ENCODE results near the gene EFEMP2. TPM values are rescaled to one million over a fixed set of nuclear protein-coding genes. Genes with fewer than 3 reads are reported as not detected.

EFEMP2 gene
- total RNA-seq, 1 experiment from 2014 or later = 4.5 TPM

GRCh38 chr11:65917077-65917433 lies 44.5 kb upstream of the EFEMP2 start:
- no peak overlapping the region for H2AFZ ChIP-seq (ENCODE audit: low read length)
- peaks cover 84% of the 10 kb centered on the region for H3K79me2 ChIP-seq (ENCODE audit: low read length)
- H3K4me2 ChIP-seq (ENCODE audit: low read length) = peak overlapping the region; percentile 86
- H3K4me3 ChIP-seq (ENCODE audit: low read length) = peak overlapping the region; percentile 76
- H3K27me3 ChIP-seq (ENCODE audit: low read length) = no peaks in the 10 kb centered on the region
- H3K36me3 ChIP-seq (ENCODE audit: low read depth, low read length) = peaks cover 3% of the 10 kb centered on the region; the same call in 1 of the 2 replicates
- no TSS peak for BruUV-seq (replicated peaks)
- no peaks in the 10 kb centered on the region for H3K9me2 ChIP-seq (replicated peaks; ENCODE audit: low read length)
- intact Hi-C loops (cut with micrococcal nuclease) = no loop called here
- peaks cover 5% of the 10 kb centered on the region for H3F3A ChIP-seq (ENCODE audit: low read length, unreplicated experiment)
- H3K27ac ChIP-seq (ENCODE audit: low read length) = peak overlapping the region; percentile 93
- H3K4me1 ChIP-seq (ENCODE audit: insufficient read depth, low read length) = peaks cover 66% of the 10 kb centered on the region
- DNase-seq = peak; percentile 31
- TF ChIP-seq EZH2phosphoT487 (IDR thresholded peaks at IDR 0.05; ENCODE audit: borderline replicate concordance, low read length) = no peak
- no peak for TF ChIP-seq EZH2 (IDR thresholded peaks at IDR 0.05; ENCODE audit: low read length, unreplicated experiment)
- no peak for TF ChIP-seq CTCF (conservative IDR thresholded peaks at IDR 0.05; ENCODE audit: low read depth, low read length)
- CTCF ChIA-PET = no interaction called here
- H3K9me3 ChIP-seq (ENCODE audit: low read length) = no peaks in the 10 kb centered on the region
- peak overlapping the region; percentile 92 for H3K9ac ChIP-seq (ENCODE audit: low read length)
- POLR2A ChIA-PET (ENCODE audit: unreplicated experiment) = no interaction called here
- H4K20me1 ChIP-seq (ENCODE audit: low read length) = 0 out of 2 replicates have a peak, but pooled peaks cover 6% of the 10 kb centered on the region
- ATAC-seq = no peak

- Histone ChIP-seq H3K9me3 (ENCODE audit: low read length) (no peaks in the 10 kb centered on the region), H3K9me2 (replicated peaks; ENCODE audit: low read length) (no peaks in the 10 kb centered on the region), H3K27ac (ENCODE audit: low read length) (peak overlapping the region; percentile 93), H3F3A (ENCODE audit: low read length, unreplicated experiment) (peaks cover 5% of the 10 kb centered on the region), H3K4me1 (ENCODE audit: insufficient read depth, low read length) (peaks cover 72% of the 10 kb centered on the region), H3K4me3 (ENCODE audit: low read length) (peak overlapping the region; percentile 76), H3K79me2 (ENCODE audit: low read length) (peaks cover 79% of the 10 kb centered on the region), H3K9ac (ENCODE audit: low read length) (peak overlapping the region; percentile 92), H3K4me2 (ENCODE audit: low read length) (peak overlapping the region; percentile 86), H2AFZ (ENCODE audit: low read length) (no peak overlapping the region), H4K20me1 (ENCODE audit: low read length) (0 out of 2 replicates have a peak, but pooled peaks cover 6% of the 10 kb centered on the region), H3K27me3 (ENCODE audit: low read length) (no peaks in the 10 kb centered on the region), H3K36me3 (ENCODE audit: low read depth, low read length) (no peaks in the 10 kb centered on the region)
- intact Hi-C loops (cut with micrococcal nuclease) = no loop called here
- DNase-seq = no peak
- no TSS peak for BruUV-seq (replicated peaks)
- TF ChIP-seq EZH2 (IDR thresholded peaks at IDR 0.05; ENCODE audit: low read length, unreplicated experiment) (no peak), EZH2phosphoT487 (IDR thresholded peaks at IDR 0.05; ENCODE audit: borderline replicate concordance, low read length) (no peak), CTCF (conservative IDR thresholded peaks at IDR 0.05; ENCODE audit: low read depth, low read length) (no peak)
- no peak for ATAC-seq
- ChIA-PET CTCF (interaction anchor here (1.3 kb wide), 1 partner anchor 28 kb away, joined by 16 read pairs; the partner anchor contains the start of gene FIBP), POLR2A (ENCODE audit: unreplicated experiment) (interaction anchor here (0.6 to 1.7 kb wide), 7 partner anchors 13 to 28 kb away, joined by 3 to 35 read pairs (median 7); partner anchors contain the start of genes CCDC85B, FIBP and FOSL1)
Observed at GRCh38 chr11:65916391-65916790, 43.8 kb upstream of the EFEMP2 start.

GRCh38 chr11:65915821-65916251 lies 43.2 kb upstream of the EFEMP2 start:
- no TSS peak for BruUV-seq (replicated peaks)
- Histone ChIP-seq H2AFZ (ENCODE audit: low read length) (no peak overlapping the region), H3K9me2 (replicated peaks; ENCODE audit: low read length) (no peaks in the 10 kb centered on the region), H3K4me2 (ENCODE audit: low read length) (peak overlapping the region; percentile 86), H4K20me1 (ENCODE audit: low read length) (0 out of 2 replicates have a peak, but pooled peaks cover 3% of the 10 kb centered on the region), H3K9me3 (ENCODE audit: low read length) (no peaks in the 10 kb centered on the region), H3K9ac (ENCODE audit: low read length) (peak overlapping the region; percentile 92), H3K4me3 (ENCODE audit: low read length) (peak overlapping the region; percentile 76; the same call in 1 of the 2 replicates), H3K4me1 (ENCODE audit: insufficient read depth, low read length) (peaks cover 72% of the 10 kb centered on the region), H3K27me3 (ENCODE audit: low read length) (no peaks in the 10 kb centered on the region), H3F3A (ENCODE audit: low read length, unreplicated experiment) (peaks cover 5% of the 10 kb centered on the region), H3K27ac (ENCODE audit: low read length) (peak overlapping the region; percentile 93), H3K79me2 (ENCODE audit: low read length) (peaks cover 73% of the 10 kb centered on the region), H3K36me3 (ENCODE audit: low read depth, low read length) (no peaks in the 10 kb centered on the region)
- intact Hi-C loops (cut with micrococcal nuclease) = no loop called here
- ChIA-PET CTCF (interaction anchor here (1.1 to 1.3 kb wide), 2 partner anchors 16 to 28 kb away, joined by 3 to 16 read pairs; partner anchors contain the start of genes FIBP and FOSL1), POLR2A (ENCODE audit: unreplicated experiment) (interaction anchor here (0.5 to 1.7 kb wide), 8 partner anchors 13 to 1671 kb away, joined by 3 to 35 read pairs (median 8); partner anchors contain the start of genes CCDC85B, FIBP and FOSL1)
- DNase-seq (peak; percentile 99), ATAC-seq (peak; percentile 41)
- TF ChIP-seq CTCF (conservative IDR thresholded peaks at IDR 0.05; ENCODE audit: low read depth, low read length) = no peak
- no peak for TF ChIP-seq EZH2phosphoT487 (IDR thresholded peaks at IDR 0.05; ENCODE audit: borderline replicate concordance, low read length)
- TF ChIP-seq EZH2 (IDR thresholded peaks at IDR 0.05; ENCODE audit: low read length, unreplicated experiment) = no peak

All from PC-3 (cell line).